HG03354 (cell line): ENCODE results near the gene CFAP73.
"Not testable (repeated sequence)": the region's sequence is repeated elsewhere in the genome, so short reads cannot be mapped to it uniquely, and the experiment has no call there.

Experiments
- ATAC-seq: cut with Tn5 transposase; IDR thresholded peaks from one replicate; pipeline ENCODE4 v1.9.1; 2021; ENCODE audit warnings: mild to moderate bottlenecking; ENCODE audit not compliant: unreplicated experiment, poor library complexity, severe bottlenecking

The CFAP73 gene

GRCh38 chr12:113206802-113207201 is 57.3 kb downstream of the CFAP73 start:
- ATAC-seq = not testable (repeated sequence)

GRCh38 chr12:113207613-113208040 is 58.1 kb downstream of the CFAP73 start:
- no peak for ATAC-seq

- ATAC-seq = peak; percentile 81
Measured at GRCh38 chr12:113208041-113208934, 58.8 kb downstream of the CFAP73 start.
